Trophoblast cell (in vitro differentiated cells and primary cell): ENCODE measurements around the gene PRICKLE1.
A peak's percentile ranks its signal among the peaks of the same experiment; 100 is the strongest.

ENCODE experiments used
- DNase-seq, 2 donors: peaks; one replicate each; pipeline ENCODE4 v3.0.0-alpha.2; 2016
- H2AFZ ChIP-seq: 2 replicates; pipeline ENCODE4 v1.6.1; 2013; ENCODE audit warnings: low read length, moderate library complexity, mild to moderate bottlenecking; ENCODE audit not compliant: insufficient read depth, poor library complexity
- H2AK5ac ChIP-seq: 2 replicates; pipeline ENCODE4 v1.6.1; 2013; ENCODE audit warnings: mild to moderate bottlenecking, low read length
- H2BK120ac ChIP-seq: 2 replicates; pipeline ENCODE4 v1.6.1; 2013; ENCODE audit warnings: low read length, mild to moderate bottlenecking, moderate library complexity; ENCODE audit not compliant: insufficient read depth, poor library complexity
- H2BK12ac ChIP-seq: 2 replicates; pipeline ENCODE4 v1.6.1; 2013; ENCODE audit warnings: mild to moderate bottlenecking, low read length, moderate library complexity
- H2BK5ac ChIP-seq: 2 replicates; pipeline ENCODE4 v1.6.1; 2013; ENCODE audit warnings: low read length, low read depth, moderate library complexity, mild to moderate bottlenecking; ENCODE audit not compliant: poor library complexity
- H3K14ac ChIP-seq: 2 replicates; pipeline ENCODE4 v1.6.1; 2013; ENCODE audit warnings: mild to moderate bottlenecking, low read length
- H3K18ac ChIP-seq: 2 replicates; pipeline ENCODE4 v1.6.1; 2013; ENCODE audit warnings: mild to moderate bottlenecking, low read length
- H3K23ac ChIP-seq: 2 replicates; pipeline ENCODE4 v1.6.1; 2013; ENCODE audit warnings: low read length
- H3K27ac ChIP-seq: 2 replicates; pipeline ENCODE4 v1.5.1; 2013; ENCODE audit warnings: low read depth, mild to moderate bottlenecking, inconsistent platforms, low read length, moderate library complexity
- H3K27me3 ChIP-seq: 2 replicates; pipeline ENCODE4 v1.6.1; 2013; ENCODE audit warnings: inconsistent platforms, mild to moderate bottlenecking, low read length, moderate library complexity; ENCODE audit not compliant: insufficient read depth
- H3K36me3 ChIP-seq, 2 experiments: 1 replicate in 1 of 2; 2 replicates in 1 of 2; pipeline ENCODE4 v1.6.1; 2013; ENCODE audit warnings: low read length in 2 of 2, mild to moderate bottlenecking in 2 of 2, moderate library complexity in 1 of 2; ENCODE audit not compliant: insufficient read depth in 2 of 2, control insufficient read depth in 1 of 2
- H3K4ac ChIP-seq: 2 replicates; pipeline ENCODE4 v1.6.1; 2013; ENCODE audit warnings: low read depth, mild to moderate bottlenecking, low read length, moderate library complexity
- H3K4me1 ChIP-seq, 2 experiments: 1 replicate in 1 of 2; 2 replicates in 1 of 2; pipeline ENCODE4 v1.6.1; 2013; ENCODE audit warnings: low read length in 2 of 2, mild to moderate bottlenecking in 2 of 2, moderate library complexity in 1 of 2; ENCODE audit not compliant: insufficient read depth in 2 of 2, control insufficient read depth in 1 of 2
- H3K4me2 ChIP-seq: 2 replicates; pipeline ENCODE4 v1.6.1; 2013; ENCODE audit warnings: inconsistent platforms, mild to moderate bottlenecking, low read length, moderate library complexity
- H3K4me3 ChIP-seq: 2 replicates; pipeline ENCODE4 v1.5.1; 2013; ENCODE audit warnings: mild to moderate bottlenecking, low read depth, low read length, inconsistent platforms
- H3K79me1 ChIP-seq: one replicate; pipeline ENCODE4 v1.6.1; 2013; ENCODE audit warnings: low read length
- H3K79me2 ChIP-seq: 2 replicates; pipeline ENCODE4 v1.6.1; 2013; ENCODE audit warnings: low read length, mild to moderate bottlenecking; ENCODE audit not compliant: control insufficient read depth, insufficient read depth, poor library complexity
- H3K9ac ChIP-seq: 2 replicates; pipeline ENCODE4 v1.6.1; 2013; ENCODE audit warnings: mild to moderate bottlenecking, low read length
- H3K9me3 ChIP-seq: 2 replicates; pipeline ENCODE4 v1.6.1; 2013; ENCODE audit warnings: low read depth, mild to moderate bottlenecking, control low read depth, inconsistent platforms, low read length; ENCODE audit not compliant: insufficient read depth
- H4K12ac ChIP-seq: 2 replicates; pipeline ENCODE4 v1.6.1; 2013; ENCODE audit warnings: low read depth, mild to moderate bottlenecking, low read length, moderate library complexity
- H4K8ac ChIP-seq: 2 replicates; pipeline ENCODE4 v1.6.1; 2013; ENCODE audit warnings: low read depth, mild to moderate bottlenecking, low read length, moderate library complexity
- H4K91ac ChIP-seq: one replicate; pipeline ENCODE4 v1.6.1; 2013; ENCODE audit warnings: low read depth, mild to moderate bottlenecking, low read length, moderate library complexity
- WGBS: extraction: QIAGEN DNeasy Blood & Tissue Kit; methylation state at CpG from one replicate; pipeline ENCODE4 v1.1.7; 2013; ENCODE audit warnings: missing lambda C conversion rate; ENCODE audit not compliant: insufficient read length, insufficient coverage; ENCODE audit errors: extremely low coverage; 5-methylcytosine and 5-hydroxymethylcytosine counted together

The PRICKLE1 gene

GRCh38 chr12:42611571-42612230 is 22.2 kb upstream of the PRICKLE1 start:
- Histone ChIP-seq H4K12ac (no peak overlapping the region), H3K4me3 (no peak overlapping the region), H3K18ac (no peak overlapping the region), H3K79me1 (peaks cover 7% of the 10 kb centered on the region), H4K8ac (no peak overlapping the region), H2AFZ (no peak overlapping the region), H2BK120ac (no peak overlapping the region), H3K27me3 (no peaks in the 10 kb centered on the region), H3K79me2 (no peaks in the 10 kb centered on the region), H3K4ac (no peak overlapping the region), H3K9me3 (no peaks in the 10 kb centered on the region), H3K27ac (no peak overlapping the region), H3K23ac (no peak overlapping the region), H3K14ac (no peak overlapping the region), H3K4me2 (no peak overlapping the region), H4K91ac (no peak overlapping the region), H3K36me3 (no peaks in the 10 kb centered on the region), H2BK5ac (no peak overlapping the region), H3K9ac (no peak overlapping the region), H2AK5ac (no peak overlapping the region), H2BK12ac (peak overlapping the region; percentile 2), H3K4me1 (peaks cover 4 to 6% of the 10 kb centered on the region in 2 experiments)
- no CpG with 5 or more reads among the region's 4 CpGs for WGBS
- DNase-seq, result no peak

GRCh38 chr12:42609605-42610004 is 20.1 kb upstream of the PRICKLE1 start:
- H3K79me2 ChIP-seq, result no peaks in the 10 kb centered on the region
- WGBS, result no CpG with 5 or more reads among the region's 8 CpGs
- no peak overlapping the region for H4K12ac ChIP-seq
- no peak overlapping the region for H3K4me2 ChIP-seq
- H3K79me1 ChIP-seq, result peaks cover 9% of the 10 kb centered on the region
- no peak overlapping the region for H3K18ac ChIP-seq
- no peaks in the 10 kb centered on the region for H3K27me3 ChIP-seq
- peaks cover 4 to 8% of the 10 kb centered on the region in 2 experiments for H3K4me1 ChIP-seq
- no peak overlapping the region for H3K9ac ChIP-seq
- no peak overlapping the region for H4K91ac ChIP-seq
- H2BK120ac ChIP-seq, result peak overlapping the region; percentile 20
- no peak overlapping the region for H2AFZ ChIP-seq
- no peak overlapping the region for H4K8ac ChIP-seq
- no peaks in the 10 kb centered on the region for H3K36me3 ChIP-seq
- H2BK12ac ChIP-seq, result peak overlapping the region; percentile 63
- no peak overlapping the region for H3K27ac ChIP-seq
- no peak for DNase-seq
- no peak overlapping the region for H3K4ac ChIP-seq
- H3K23ac ChIP-seq, result no peak overlapping the region
- no peak overlapping the region for H2AK5ac ChIP-seq
- H3K9me3 ChIP-seq, result no peaks in the 10 kb centered on the region
- no peak overlapping the region for H2BK5ac ChIP-seq
- no peak overlapping the region for H3K4me3 ChIP-seq
- H3K14ac ChIP-seq, result no peak overlapping the region

GRCh38 chr12:42608196-42608825 is 18.8 kb upstream of the PRICKLE1 start:
- H2AK5ac ChIP-seq, result no peak overlapping the region
- DNase-seq, result peak in 1 of 2 donors; percentile 3
- no peak overlapping the region for H3K9ac ChIP-seq
- no peaks in the 10 kb centered on the region for H3K27me3 ChIP-seq
- no peak overlapping the region for H3K4me3 ChIP-seq
- H3K23ac ChIP-seq, result no peak overlapping the region
- H3K36me3 ChIP-seq, result no peaks in the 10 kb centered on the region
- peak overlapping the region; percentile 45 for H2BK12ac ChIP-seq
- no peak overlapping the region for H4K8ac ChIP-seq
- H2BK120ac ChIP-seq, result no peak overlapping the region
- peak overlapping the region; percentile 22 for H2BK5ac ChIP-seq
- H2AFZ ChIP-seq, result no peak overlapping the region
- no CpG with 5 or more reads among the region's 11 CpGs for WGBS
- no peak overlapping the region for H3K18ac ChIP-seq
- H3K79me1 ChIP-seq, result peaks cover 9% of the 10 kb centered on the region
- peak overlapping the region; percentile 42 for H4K91ac ChIP-seq
- no peak overlapping the region for H3K14ac ChIP-seq
- H3K9me3 ChIP-seq, result no peaks in the 10 kb centered on the region
- no peak overlapping the region for H4K12ac ChIP-seq
- H3K4me2 ChIP-seq, result no peak overlapping the region
- peak overlapping the region; percentile 28 for H3K27ac ChIP-seq
- H3K4me1 ChIP-seq, result peaks cover 4 to 8% of the 10 kb centered on the region in 2 experiments
- no peak overlapping the region for H3K4ac ChIP-seq
- no peaks in the 10 kb centered on the region for H3K79me2 ChIP-seq

GRCh38 chr12:42607584-42608058 is 18.1 kb upstream of the PRICKLE1 start:
- Histone ChIP-seq H3K36me3 (no peaks in the 10 kb centered on the region), H3K79me1 (peaks cover 9% of the 10 kb centered on the region), H3K27ac (no peak overlapping the region), H4K8ac (no peak overlapping the region), H2BK5ac (no peak overlapping the region), H3K4me1 (peaks cover 5 to 9% of the 10 kb centered on the region in 2 experiments), H2AFZ (no peak overlapping the region), H3K27me3 (no peaks in the 10 kb centered on the region), H4K12ac (no peak overlapping the region), H3K14ac (no peak overlapping the region), H2BK12ac (no peak overlapping the region), H3K4me2 (no peak overlapping the region), H3K18ac (no peak overlapping the region), H2BK120ac (no peak overlapping the region), H3K79me2 (no peaks in the 10 kb centered on the region), H3K23ac (no peak overlapping the region), H2AK5ac (no peak overlapping the region), H4K91ac (no peak overlapping the region), H3K4me3 (no peak overlapping the region), H3K9ac (no peak overlapping the region), H3K9me3 (no peaks in the 10 kb centered on the region), H3K4ac (no peak overlapping the region)
- WGBS, result no CpG with 5 or more reads among the region's 5 CpGs
- DNase-seq, result no peak
